NB4 (cell line): Measurements from ENCODE around the gene PKLR.

Source experiments
- DNase-seq: peaks from one replicate; pipeline ENCODE4 v3.0.0; 2010; ENCODE audit warnings: low read depth
- H3K4me3 ChIP-seq: one replicate; pipeline ENCODE4 v1.5.1; 2011; ENCODE audit warnings: mild to moderate bottlenecking, low read depth, low read length, moderate library complexity
- MYC ChIP-seq: IDR thresholded peaks from 2 replicates; pipeline ENCODE4 v1.6.1; 2011; ENCODE audit warnings: low read depth, low read length
- POLR2A ChIP-seq: IDR thresholded peaks from 2 replicates; pipeline ENCODE4 v1.6.1; 2011; ENCODE audit warnings: mild to moderate bottlenecking; ENCODE audit not compliant: insufficient read length; ENCODE audit errors: extremely low read depth
- TF ChIP-seq, protein P1 (sequence below): IDR thresholded peaks from 2 replicates; pipeline ENCODE4 v1.6.1; 2011; ENCODE audit warnings: low read depth, low read length
- TF ChIP-seq, protein P2 (sequence below): IDR thresholded peaks from one replicate; pipeline ENCODE4 v1.5.1; 2012; ENCODE audit warnings: low read depth, low read length

Gene PKLR

DNA sequence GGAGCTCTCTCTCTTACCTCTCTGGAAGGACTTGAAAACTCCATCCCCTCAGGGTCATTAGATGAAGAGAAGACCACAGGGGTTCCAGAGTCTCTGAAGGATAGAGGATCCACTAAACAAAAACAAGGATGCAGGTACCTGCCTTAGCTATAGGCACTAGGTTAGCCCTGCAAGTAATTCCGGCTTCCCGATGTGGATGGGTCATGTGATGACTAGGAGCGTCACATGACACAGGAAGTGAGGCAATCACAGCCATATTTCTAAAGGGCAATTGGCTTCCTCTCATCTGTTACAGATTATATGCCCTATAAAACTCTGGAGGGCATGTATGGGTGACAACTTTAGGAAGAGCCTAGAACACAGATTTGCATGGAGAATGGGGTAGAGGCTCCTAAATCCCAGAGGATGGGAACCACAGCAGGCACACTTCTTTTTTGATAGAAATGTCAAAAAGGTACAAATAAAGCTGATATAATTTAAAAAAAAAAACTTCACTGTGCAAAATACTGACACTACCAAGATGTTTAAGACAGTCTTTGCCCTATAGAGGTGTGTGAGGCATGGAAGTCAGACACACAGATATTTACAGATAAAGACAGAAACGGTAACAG, 60.1 kb downstream of the PKLR start:
- DNase-seq: peak; percentile 86

More for the DNA sequence above, 60.1 kb downstream of the PKLR start:
- peak overlapping the region; percentile 70 for H3K4me3 ChIP-seq
- no peak for TF ChIP-seq POLR2A
- TF ChIP-seq, protein P1, sequence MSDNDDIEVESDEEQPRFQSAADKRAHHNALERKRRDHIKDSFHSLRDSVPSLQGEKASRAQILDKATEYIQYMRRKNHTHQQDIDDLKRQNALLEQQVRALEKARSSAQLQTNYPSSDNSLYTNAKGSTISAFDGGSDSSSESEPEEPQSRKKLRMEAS: peak; percentile 95
- TF ChIP-seq, protein P2, sequence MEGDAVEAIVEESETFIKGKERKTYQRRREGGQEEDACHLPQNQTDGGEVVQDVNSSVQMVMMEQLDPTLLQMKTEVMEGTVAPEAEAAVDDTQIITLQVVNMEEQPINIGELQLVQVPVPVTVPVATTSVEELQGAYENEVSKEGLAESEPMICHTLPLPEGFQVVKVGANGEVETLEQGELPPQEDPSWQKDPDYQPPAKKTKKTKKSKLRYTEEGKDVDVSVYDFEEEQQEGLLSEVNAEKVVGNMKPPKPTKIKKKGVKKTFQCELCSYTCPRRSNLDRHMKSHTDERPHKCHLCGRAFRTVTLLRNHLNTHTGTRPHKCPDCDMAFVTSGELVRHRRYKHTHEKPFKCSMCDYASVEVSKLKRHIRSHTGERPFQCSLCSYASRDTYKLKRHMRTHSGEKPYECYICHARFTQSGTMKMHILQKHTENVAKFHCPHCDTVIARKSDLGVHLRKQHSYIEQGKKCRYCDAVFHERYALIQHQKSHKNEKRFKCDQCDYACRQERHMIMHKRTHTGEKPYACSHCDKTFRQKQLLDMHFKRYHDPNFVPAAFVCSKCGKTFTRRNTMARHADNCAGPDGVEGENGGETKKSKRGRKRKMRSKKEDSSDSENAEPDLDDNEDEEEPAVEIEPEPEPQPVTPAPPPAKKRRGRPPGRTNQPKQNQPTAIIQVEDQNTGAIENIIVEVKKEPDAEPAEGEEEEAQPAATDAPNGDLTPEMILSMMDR: no peak
- TF ChIP-seq MYC: peak; percentile 47
